ENCODE results near the gene RAPGEF1.

GRCh38 chr9:131743096-131743495, 3.2 kb upstream of the RAPGEF1 start:
- no peak for TF ChIP-seq EZH2phosphoT487 (IDR thresholded peaks at IDR 0.05; ENCODE audit: insufficient read depth, low read depth)
- no peak for TF ChIP-seq EZH2 (IDR thresholded peaks at IDR 0.05; ENCODE audit: insufficient read depth, poor library complexity, severe bottlenecking)
